ENCODE measurements around the gene HNF4A.

GRCh38 chr20:44411020-44411756, 55.7 kb downstream of the HNF4A start:
- TF ChIP-seq EZH2 (IDR thresholded peaks at IDR 0.05; ENCODE audit: borderline replicate concordance, low read depth, low read length, severe bottlenecking) = no peak
- no peak for TF ChIP-seq CTCF (IDR thresholded peaks at IDR 0.05; ENCODE audit: borderline replicate concordance, extremely low read depth, low read length, poor library complexity, severe bottlenecking)
